IPS-NIHi11 (cell line): ENCODE data around the gene MSLN.
A peak's percentile ranks its signal among the peaks of the same experiment; 100 is the strongest.

Experiments
- DNase-seq: peaks from one replicate; pipeline ENCODE4 v3.0.0; 2012; ENCODE audit warnings: mixed read lengths, low spot score

Gene MSLN

DNA sequence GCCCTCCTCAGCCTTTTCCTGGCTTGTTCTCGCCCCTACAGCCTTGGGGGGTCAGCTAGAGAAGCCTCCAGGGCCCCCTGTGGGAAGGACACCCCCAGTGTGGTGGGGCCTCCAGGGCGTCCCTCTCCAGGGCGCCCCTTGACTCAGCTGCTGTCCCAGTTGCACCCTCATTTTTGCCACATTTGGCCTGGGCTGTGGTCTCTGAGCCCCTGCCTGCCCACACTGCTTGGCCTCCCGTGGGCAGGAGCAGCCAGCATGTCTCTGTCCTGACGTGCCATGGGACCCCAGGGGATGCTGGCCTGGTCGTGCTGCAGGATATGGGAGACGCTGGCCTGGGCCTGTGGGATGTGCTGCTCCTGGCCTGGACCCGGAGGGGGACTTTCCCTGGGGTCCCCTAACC lies 32.9 kb downstream of the MSLN start:
- no peak for DNase-seq

DNA sequence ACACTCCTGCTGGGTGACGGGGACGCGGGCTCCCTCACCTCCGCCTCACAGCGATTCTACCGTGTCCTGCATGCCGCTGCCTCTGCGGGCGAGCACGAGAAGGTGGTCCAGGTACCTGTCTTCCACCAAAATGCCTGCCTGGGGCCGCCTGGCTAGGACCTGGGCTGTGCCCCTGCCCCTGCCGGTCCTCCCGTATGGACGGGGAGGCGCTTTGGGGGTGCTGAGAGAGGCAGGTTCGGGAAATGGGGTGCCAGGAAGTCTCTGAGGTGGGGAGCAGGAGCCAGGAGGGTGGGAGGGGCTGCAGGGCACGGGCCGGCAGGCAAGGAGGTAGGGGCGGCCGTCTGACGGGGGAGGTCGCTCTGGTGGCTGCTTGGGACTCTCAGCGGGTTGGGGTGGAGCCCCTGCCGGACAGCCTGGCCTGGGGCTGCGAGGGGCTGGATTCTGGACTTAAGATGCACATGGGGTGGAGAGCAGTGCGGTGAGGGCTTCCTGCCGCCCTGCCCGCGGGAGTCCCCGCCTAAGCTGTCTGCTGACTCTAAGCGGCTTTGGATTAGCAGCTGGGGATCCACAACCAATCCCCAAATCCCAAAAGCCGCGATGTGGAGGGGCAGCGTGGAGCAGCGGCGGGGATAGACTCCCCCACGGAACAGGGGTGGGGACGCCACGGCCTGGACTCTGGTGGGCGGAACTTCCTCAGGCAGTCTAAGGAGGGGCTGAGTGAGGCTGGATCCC lies 33.7 kb downstream of the MSLN start:
- DNase-seq: no peak

DNA sequence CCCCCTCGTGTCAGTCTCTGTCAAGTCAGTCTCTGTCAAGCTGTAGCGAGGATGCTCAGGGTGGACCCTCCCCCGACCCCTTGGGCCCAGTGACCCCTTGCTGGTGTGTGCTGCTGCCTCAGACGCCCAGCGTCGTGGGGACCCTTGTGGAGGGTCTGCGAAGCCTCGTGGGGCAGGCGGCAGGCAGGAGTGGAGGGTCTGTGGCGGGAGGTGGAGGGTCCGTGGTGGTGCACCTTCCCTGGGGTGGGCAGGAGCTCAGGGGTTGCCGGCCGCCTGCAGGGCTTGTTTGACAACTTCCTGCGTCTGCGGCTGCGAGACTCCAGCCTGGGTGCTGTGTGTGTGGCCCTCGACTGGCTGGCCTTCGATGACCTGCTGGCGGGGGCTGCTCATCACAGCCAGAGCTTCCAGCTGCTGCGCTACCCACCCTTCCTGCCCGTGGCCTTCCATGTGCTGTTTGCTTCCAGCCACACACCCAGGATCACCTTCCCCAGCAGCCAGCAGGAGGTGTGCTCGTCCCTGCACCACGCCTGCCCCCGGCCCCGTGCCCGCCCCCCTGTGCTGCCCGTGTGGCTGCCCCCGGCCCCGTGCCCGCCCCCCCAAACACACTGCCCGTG lies 34.4 kb downstream of the MSLN start:
- no peak for DNase-seq

DNA sequence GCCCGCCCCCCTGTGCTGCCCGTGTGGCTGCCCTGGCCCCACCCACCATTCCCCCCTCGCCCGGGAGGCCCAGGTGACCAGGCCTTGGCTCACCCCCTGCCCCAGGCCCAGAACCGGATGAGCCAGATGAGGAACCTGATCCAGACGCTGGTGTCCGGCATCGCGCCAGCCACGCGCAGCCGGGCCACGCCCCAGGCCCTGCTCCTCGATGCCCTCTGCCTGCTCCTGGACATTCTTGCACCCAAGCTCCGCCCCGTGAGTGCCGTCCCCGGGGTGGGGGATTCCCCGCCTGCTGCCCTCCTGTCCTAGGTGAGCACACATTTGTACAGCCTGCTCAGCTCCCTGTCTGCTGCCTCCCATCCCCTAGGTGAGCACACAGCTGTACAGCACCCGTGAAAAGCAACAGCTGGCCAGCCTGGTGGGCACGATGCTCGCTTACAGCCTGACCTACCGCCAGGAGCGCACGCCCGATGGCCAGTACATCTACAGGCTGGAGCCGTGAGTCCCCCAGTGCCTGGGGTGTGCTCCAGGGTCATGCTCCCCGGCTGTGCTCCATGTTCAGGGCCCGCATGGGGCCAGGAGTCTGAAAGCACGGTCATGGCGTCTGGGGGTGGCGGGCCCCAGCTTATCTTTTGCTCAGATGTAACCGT lies 35.2 kb downstream of the MSLN start:
- peak; percentile 59 for DNase-seq

DNA sequence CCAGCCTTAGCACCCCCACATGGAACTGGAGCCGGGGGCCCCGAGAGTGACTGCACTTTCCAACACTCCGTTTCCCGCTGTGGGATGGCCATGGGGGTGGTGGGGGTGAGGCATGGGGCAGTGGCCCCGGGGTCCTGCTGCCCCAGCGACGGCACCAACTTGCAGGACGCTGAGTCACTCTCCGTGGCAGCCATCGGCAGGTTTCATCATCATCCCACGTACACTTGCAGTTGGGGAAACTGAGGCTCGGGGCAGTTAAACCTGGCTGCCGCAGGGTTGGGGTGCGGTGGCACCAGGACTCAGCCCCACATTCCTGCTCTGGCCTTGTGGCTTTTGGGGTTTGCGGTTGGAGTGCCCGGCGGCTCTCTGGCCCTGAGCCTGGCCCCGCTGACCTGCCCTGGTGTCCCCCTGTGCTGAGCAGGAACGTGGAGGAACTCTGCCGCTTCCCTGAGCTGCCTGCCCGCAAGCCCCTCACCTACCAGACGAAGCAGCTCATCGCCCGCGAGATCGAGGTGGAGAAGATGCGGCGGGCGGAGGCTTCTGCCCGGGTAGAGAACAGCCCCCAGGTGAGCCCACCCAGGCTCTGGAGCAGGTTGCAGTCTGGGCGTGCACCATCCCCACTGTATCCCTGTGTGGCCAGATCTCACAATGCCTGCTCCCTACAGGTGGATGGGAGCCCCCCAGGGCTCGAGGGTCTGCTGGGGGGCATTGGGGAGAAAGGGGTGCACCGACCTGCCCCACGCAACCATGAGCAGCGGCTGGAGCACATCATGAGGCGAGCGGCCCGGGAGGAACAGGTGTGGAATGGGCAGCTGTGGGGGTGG lies 36.0 kb downstream of the MSLN start:
- no peak for DNase-seq

DNA sequence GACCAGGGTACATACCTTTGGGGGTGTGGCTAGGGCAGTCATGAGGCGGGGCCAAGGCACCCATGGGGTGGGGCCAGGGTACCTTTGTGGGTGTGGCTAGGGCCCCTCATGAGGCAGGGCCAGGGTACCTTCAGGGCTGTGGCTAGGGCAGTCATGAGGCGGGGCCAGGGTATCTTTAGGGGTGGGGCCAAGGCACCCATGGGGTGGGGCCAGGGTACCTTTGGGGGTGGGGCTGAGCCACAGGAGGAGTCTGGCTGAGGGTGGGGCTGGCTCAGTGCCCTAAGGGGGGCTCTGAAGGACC lies 36.5 kb downstream of the MSLN start:
- peak; percentile 84 for DNase-seq

DNA sequence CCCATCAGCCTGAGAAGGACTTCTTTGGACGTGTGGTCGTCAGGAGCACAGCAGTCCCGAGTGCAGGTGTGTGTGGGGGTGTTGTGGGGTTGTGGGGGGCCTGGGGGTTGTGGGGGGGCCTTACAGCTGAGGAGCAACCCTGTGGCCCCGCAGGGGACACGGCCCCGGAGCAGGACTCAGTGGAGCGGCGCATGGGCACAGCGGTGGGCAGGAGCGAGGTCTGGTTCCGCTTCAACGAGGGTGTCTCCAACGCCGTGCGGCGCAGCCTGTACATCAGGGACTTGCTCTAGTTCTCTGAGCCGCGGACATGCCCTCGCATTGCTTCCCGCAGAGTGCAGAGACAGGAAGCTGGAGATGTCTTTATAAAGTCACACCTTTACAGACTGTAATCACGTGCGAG lies 37.2 kb downstream of the MSLN start:
- no peak for DNase-seq

DNA sequence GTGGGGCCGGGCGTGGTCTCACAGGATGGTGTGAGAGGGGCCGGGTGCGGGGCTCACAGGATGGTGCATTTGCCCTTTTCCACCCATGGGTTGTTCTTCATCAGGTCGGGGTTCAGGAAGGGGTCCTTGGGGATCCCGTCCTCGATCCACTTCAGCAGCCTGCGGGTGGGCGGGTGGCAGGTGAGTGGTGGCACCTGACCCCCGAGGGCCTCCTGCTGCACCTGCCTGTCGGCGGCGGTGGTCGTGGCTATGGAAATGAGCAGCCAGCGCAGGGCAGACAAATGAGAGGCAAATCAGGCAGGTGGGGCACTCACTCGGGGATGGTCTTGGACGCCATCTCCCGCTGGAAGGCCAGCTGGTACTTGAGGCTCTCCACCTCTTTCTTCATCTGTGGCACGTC lies 38.1 kb downstream of the MSLN start:
- DNase-seq: no peak

DNA sequence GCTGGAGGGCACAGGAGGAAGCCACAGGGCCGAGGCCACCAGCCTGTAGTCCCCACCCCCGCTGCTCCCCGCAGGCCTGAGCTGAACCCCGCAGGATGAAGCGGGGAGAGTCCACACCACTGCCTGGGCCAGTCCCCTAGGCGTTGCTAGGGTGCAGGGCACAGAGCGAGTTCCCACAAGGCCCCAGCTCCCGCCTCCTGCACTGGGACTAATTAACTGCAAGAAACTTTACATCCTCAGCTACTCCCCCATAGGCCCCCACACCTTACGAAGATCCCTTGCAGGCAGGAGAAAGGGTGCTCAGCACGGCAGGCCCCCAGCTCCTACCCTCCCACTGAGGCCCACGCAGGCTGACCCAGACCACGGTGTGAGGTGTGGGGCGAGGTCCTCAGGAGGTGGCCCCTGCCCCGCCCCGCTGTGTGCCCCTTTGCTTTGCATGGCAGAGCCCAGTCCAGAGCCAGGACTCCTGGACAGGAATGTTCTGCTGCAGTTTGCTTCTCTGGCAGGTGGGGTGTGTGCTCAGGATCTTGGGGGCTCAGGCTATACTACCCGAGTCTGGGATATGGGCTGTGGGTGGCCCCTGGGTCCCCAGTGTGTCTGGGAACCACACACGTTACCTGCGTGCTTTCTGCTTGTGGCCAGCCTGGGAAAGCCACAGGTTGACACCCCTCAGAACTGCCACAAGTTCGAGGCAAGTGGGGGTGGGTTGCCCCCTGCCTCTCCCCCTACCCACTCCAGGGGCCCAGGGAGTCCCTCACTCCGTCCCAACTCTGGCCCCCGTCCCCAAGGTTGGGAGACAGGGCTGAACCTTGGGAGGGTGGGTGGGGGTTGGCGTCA lies 38.8 kb downstream of the MSLN start:
- no peak for DNase-seq

DNA sequence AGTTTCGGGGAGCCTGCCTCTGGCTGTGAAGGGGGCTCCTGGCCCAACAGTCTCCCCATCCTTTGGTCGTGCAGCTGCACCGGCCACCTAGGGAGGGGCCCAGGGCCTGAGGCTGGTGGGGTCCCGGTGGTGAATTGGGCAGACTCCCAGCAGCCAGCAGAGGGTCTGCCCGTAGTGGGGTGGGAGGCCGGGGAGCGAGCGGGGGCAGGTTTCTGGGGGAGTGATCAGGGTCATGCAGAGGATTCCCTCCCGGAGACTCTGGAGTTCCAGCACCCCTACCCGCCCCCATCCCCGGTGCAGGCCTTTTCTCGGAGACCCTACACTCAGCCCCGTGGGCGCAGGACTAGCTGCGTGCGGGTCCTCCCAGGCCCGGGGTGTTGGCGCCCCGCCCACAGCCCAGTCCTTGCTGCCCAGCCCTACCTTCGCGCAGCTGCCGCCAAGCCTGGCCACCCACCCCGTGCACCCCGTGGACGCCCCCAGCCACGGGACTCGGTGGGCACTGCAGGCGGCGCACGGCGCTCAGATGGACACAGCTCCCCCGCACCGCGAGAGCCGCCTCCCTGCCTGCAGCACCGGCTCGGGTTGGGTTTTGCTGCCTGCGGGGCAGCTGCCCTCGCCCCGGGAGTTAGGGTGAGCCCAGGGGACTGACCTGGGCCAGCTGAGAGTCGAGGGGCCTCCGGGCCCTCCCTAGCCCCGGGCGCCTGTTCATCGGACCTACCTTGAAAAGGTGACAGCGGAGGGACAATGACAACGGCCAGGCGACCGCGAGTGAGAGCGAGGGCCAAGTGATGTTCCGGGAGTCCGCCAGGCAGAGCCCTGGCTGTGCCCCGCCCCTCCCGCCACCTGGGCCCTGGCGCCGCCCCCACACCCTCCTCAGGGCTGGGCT lies 39.7 kb downstream of the MSLN start, which contains the start of gene GNG13:
TSS of gene GNG13 (minus strand) at position 787 of the 886 bp plus-strand sequence. CDS start 1,657 bp downstream, outside the sequence.
- DNase-seq: peak; percentile 84

DNA sequence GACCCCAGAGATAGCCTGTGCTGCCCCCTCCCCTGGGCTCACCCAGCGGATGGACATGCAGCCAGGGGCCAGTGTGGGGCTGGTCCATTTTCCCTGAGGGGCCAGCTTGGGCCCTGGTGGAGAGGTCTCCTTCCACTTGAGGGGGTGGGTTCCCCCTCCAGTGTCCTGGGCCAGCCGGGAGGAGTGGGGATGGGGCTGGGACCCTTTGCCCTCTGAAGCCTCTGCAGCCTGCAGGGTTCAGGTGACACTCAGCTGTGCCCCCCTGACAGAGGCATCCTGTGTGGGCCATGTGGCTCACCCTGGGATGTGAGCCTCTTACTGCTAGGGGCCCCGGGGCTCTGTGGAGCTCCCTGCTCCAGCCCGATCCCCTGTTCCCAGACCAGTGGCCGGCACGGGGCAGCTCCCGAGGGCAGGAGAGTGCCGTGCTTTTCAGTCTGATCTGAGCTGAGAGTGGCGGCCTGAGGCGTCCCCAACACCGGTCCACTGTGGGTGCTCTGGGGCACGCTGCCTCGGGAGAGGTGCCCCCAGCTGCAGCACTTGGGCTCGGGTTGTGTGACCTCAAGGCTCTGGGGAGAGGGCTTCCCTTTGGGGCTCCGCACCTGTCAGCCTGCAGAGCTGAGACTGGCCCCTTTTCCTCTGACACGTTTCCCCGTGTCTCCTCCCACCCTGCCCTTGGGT lies 40.4 kb downstream of the MSLN start:
- DNase-seq: no peak

DNA sequence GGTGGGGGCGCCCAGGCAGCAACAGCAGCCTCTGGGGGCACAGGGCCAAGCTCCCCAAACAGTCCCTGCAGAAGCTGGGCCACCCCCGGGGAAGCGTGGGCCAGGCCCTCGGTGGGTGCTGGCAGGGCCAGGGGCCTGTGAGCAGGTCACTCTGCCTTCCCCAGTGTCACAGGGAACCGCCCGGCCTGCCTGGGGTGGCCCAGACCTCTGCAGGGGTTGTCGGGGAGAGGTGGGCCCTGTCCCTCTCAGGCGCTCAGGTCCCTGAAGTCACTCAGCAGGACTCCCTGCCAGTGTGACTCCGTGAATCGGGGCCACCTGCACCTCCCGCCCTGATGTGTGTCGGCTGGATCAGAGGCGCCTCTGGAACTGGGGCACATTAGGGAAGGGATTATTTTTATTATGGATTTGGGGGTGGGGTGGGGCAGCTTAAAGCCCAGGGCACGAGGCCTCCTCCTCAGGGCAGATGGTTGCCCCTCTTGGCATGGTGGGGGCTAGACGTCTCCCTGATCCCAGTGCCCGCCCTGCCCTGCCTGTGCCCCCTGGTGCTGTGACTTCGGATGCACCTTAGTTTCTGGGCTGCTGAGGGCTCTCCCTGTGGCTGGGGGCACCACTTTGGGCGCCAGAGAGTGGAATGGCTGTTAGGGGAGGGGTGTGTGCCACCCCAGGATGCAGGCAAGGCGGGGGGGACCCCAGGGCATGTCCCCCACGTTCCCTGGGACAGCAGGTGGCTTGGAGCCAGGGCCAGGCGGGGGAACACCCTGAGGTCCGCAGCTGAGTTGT lies 41.2 kb downstream of the MSLN start:
- DNase-seq: no peak

DNA sequence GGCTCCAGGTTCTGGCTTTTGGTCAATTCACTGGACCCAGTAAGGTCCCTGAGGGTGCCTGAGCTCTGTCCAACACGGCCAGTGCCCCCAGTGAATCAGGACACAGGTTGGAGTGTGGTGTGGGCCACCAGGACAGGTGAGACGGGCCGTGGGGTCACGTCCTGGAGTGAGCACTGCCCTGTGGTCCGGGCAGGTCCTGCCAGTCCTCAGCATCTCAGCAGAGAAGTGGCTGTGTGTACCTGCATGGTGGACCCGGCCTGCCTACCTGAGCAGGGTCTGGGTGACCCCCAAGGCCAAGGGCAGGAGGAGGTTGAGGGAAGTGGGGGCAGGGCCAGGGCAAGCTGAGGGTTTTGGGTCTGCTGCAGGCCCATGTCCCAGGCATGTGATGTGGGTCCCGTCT lies 41.9 kb downstream of the MSLN start:
- DNase-seq: peak; percentile 5

DNA sequence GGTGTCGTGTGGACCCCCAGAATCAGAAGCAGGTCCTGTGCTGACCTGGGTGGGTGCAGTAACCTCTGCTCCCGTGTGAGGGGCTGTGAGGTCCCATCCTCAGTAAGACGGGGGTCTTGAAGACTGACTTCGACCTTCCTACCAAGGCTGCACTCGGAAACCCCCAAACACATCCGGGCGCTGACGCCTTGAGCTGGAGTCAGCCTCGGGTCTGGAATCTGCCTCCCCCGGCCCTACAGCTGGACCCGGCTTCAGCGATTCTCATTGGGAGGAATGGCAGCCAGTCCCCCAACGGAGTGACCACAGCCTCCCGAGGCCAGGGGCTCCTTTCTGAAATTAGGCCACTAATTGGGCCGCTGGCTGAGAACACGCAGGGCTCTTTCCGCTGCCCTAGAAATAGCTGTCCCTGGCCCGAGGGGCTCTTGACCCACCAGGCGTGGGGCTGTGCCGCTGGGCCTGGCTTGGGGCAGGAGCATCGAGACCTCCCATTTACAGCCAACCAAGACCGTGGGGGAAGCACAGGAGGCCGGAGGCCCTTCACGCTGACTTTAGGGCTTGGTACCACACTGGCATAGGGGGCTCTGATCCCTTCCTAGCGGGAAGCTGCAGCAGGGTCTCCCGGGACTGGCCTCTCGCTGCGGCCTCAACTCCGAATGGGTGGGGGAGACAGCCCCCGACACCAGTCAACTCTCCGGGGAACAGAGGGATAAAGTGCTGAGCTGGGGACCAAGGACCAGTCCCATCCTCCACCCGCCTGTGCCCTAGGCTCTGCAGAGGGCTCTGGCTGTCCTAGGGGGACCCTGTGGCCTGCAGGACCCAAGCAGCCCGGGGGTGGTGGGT lies 42.6 kb downstream of the MSLN start:
- DNase-seq: peak; percentile 10

DNA sequence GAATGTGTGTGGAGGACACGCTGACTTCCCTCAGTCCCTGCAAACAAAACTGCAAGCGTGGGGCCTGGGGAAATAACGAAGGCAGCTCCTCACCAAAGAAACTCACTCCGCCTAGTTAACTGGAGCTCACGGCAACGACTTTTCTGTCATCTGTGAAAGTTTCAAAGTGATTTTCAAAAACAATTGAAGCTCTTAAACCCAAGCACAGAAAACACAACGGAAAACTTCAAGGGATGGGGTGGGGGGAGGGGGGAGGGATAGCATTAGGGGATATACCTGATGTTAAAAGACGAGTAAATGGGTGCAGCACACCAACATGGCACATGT lies 43.2 kb downstream of the MSLN start:
- no peak for DNase-seq

DNA sequence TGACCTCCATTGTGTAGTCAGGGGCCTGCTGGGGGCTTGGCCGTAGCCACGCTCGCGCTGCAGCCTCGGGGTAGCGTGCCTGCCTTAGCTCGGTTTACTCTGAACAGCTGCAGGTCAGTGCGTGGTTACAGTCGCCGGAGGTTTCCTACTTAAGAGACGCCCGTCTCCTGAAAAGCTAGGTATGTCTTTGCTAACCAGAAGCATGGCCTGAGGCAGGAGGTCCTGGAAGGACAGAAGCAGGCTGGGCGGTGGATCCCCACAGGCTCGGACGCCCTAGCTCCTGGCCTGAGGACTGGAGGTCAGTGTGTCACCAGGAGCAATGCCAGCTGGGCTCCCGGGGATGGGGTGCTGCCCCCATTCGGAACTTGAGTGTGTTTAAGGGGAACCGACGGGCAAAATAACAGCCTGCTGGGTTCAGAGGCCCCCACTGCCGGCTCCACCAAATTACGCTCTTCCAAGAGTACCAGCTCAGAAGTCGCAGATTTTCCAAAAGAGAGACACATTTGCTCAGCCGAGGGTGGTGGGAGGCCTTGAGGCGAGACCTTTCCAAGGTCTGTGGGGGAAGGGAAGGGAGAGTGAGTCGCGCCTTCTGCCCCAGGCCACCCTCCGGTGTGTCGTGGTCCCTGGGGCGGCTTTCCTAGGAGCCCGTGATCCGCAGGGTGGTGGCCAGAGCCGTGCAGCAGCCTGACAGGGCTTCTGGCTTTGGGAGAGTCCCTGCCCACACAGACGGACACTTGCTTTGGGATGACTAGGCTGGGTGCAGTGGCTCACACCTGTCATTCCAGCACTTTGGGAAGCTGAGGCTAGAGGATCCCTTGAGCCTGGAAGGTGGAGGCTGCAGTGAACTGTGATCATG lies 43.9 kb downstream of the MSLN start:
- peak; percentile 6 for DNase-seq

DNA sequence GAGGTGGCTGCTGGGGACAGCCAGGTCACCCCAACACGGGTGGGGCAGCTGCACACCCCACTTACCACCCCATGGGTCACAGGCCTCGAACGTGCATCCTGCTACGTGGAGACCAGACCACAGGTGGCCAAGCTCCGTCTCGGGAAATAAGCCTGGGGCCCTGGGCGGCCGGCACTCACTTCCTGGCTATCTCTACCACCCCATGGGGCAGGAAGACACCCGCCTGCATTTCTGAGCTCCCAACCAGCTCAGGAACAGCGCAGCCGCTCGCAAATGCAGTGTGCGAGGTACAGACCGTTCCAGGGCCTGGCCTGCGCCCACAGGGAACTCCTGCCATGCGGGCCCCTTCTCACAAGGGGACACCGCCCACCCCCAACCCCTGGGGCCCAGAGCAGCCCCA lies 44.9 kb downstream of the MSLN start:
- DNase-seq: no peak
